ENCODE data around the gene AHNAK.

Gene AHNAK

GRCh38 chr11:62463121-62463542 is 83.5 kb downstream of the AHNAK start:
- H3K27me3 ChIP-seq (ENCODE audit: insufficient read depth, poor library complexity, severe bottlenecking), result no peaks in the 10 kb centered on the region
- DNase-seq (ENCODE audit: low read depth in 1 of 2, low spot score in 1 of 2), result no peak
- no peak for TF ChIP-seq CTCF (IDR thresholded peaks at IDR 0.05; ENCODE audit: insufficient read depth, low read length)
- TF ChIP-seq GABPA (IDR thresholded peaks at IDR 0.05; ENCODE audit: low read depth), result no peak
- TF ChIP-seq POLR2AphosphoS5 (IDR thresholded peaks at IDR 0.05; ENCODE audit: low read depth), result no peak
- no peak for TF ChIP-seq SPI1 (IDR thresholded peaks at IDR 0.05; ENCODE audit: borderline replicate concordance, low read depth)
- no peak overlapping the region for H3K27ac ChIP-seq (replicated peaks)
- H3K4me3 ChIP-seq (replicated peaks; ENCODE audit: insufficient read depth, low read length), result no peak overlapping the region

GRCh38 chr11:62462508-62462892 is 84.1 kb downstream of the AHNAK start:
- Histone ChIP-seq H3K4me3 (replicated peaks; ENCODE audit: insufficient read depth, low read length) (no peak overlapping the region), H3K27me3 (ENCODE audit: insufficient read depth, poor library complexity, severe bottlenecking) (no peaks in the 10 kb centered on the region), H3K27ac (replicated peaks) (no peak overlapping the region)
- no peak for DNase-seq (ENCODE audit: low read depth in 1 of 2, low spot score in 1 of 2)
- TF ChIP-seq GABPA (IDR thresholded peaks at IDR 0.05; ENCODE audit: low read depth) (no peak), REST (IDR thresholded peaks at IDR 0.05; ENCODE audit: insufficient replicate concordance, low read depth) (no peak), POLR2AphosphoS5 (IDR thresholded peaks at IDR 0.05; ENCODE audit: low read depth) (no peak), SPI1 (IDR thresholded peaks at IDR 0.05; ENCODE audit: borderline replicate concordance, low read depth) (no peak), CTCF (IDR thresholded peaks at IDR 0.05; ENCODE audit: insufficient read depth, low read length) (no peak)

GRCh38 chr11:62461740-62462507 is 84.7 kb downstream of the AHNAK start:
- H3K27ac ChIP-seq (replicated peaks), result no peak overlapping the region
- H3K4me3 ChIP-seq (replicated peaks; ENCODE audit: insufficient read depth, low read length), result no peak overlapping the region
- H3K27me3 ChIP-seq (ENCODE audit: insufficient read depth, poor library complexity, severe bottlenecking), result no peaks in the 10 kb centered on the region
- TF ChIP-seq SPI1 (IDR thresholded peaks at IDR 0.05; ENCODE audit: borderline replicate concordance, low read depth) (no peak), CTCF (IDR thresholded peaks at IDR 0.05; ENCODE audit: insufficient read depth, low read length) (no peak), POLR2AphosphoS5 (IDR thresholded peaks at IDR 0.05; ENCODE audit: low read depth) (no peak), GABPA (IDR thresholded peaks at IDR 0.05; ENCODE audit: low read depth) (no peak), REST (IDR thresholded peaks at IDR 0.05; ENCODE audit: insufficient replicate concordance, low read depth) (no peak)
- no peak for DNase-seq (ENCODE audit: low read depth in 1 of 2, low spot score in 1 of 2)
